GM19043 (cell line): Measurements from ENCODE around the gene NNAT.
"Not testable (repeated sequence)": the region's sequence is repeated elsewhere in the genome, so short reads cannot be mapped to it uniquely, and the experiment has no call there.

Source experiments
- ATAC-seq: cut with Tn5 transposase; IDR thresholded peaks from one replicate; pipeline ENCODE4 v1.9.1; 2021; ENCODE audit warnings: low read depth; ENCODE audit not compliant: unreplicated experiment

Gene NNAT, protein sequence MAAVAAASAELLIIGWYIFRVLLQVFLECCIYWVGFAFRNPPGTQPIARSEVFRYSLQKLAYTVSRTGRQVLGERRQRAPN

GRCh38 chr20:37521061-37521771 is at the start of gene NNAT:
TSS of gene NNAT (plus strand) at chr20:37521250. CDS start at chr20:37521332, 82 bp downstream.
- ATAC-seq: no peak

- ATAC-seq: no peak
Observed at GRCh38 chr20:37471741-37472235, 49.3 kb upstream of the NNAT start.

GRCh38 chr20:37472435-37472834 is 48.6 kb upstream of the NNAT start:
- not testable (repeated sequence) for ATAC-seq

DNA sequence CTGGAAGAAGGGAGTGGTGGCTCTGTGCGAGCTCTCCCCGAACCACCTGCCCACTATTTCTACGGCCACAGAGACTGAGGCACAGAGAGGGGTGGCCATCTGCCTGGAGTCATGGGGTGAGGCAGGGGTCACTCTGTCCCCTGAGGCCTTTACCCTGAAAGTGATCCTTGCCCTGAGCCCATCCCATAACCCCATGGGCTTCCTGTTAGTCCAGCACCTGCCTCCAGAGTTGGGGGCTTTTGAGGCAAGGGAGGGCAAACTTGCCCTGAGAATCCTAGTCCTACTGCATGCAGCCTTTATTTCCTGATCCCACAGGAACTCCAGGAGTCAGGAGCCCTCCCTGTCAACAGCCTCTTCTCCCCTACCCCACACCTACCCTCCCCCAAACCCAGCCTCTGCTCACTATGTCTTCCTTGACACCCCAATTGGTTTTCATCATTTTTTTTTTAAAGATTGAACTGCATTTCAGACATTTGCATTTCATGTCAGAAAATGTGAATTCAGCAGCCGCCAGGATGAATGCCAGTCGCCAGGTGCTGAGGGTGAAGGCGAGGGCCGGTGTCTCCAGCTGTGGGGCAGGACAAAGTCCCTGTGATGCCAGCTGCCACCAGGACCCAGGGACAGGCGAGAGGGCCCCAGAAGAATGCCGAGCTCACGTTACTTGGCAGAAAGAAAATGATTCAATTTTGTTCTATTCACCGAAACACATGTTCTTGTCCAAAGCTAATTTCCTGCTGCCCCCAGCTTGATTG is 47.6 kb upstream of the NNAT start:
- no peak for ATAC-seq

DNA sequence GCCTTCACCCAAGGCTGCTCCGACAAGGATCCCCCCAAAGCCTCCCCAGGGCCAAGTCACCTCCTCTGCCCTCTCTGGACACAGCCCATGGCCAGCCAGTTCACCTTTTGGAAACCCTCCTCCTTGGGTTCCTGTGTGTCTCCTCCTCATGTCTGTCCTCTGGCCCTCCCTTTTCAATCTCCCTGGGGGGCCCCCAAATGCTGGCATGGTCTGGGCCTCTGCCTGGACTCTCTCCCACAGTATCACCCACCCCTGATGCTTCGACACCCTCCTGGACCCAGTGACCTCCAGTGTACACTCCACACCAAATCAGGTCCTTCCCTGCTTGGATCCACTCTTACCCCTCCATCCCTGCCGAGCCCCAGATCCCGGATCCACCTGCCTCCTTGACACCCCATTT is 46.7 kb upstream of the NNAT start:
- ATAC-seq: no peak

DNA sequence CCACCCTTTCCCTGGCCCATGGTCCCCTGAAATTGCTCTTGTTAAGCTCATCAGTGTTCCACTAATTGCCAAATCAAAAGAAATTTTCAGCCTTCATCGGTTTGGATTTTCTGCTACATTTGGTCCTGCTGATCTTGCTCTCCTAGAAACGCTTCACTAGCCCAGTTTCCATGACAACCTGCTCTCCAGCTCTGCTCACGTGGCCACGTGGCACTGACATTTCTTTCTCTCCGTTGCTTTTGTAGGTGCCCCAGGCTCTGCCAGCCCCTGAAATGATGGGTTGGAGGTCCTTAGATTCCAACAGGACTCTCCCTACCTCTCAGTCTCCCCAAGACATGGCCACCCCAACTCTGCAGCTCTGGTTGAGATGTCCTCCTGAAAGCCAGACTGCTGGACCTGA is 45.8 kb upstream of the NNAT start:
- no peak for ATAC-seq

GRCh38 chr20:37477041-37477440 is 44.0 kb upstream of the NNAT start:
- ATAC-seq: no peak

- ATAC-seq: no peak
Observed at GRCh38 chr20:37479266-37479665, 41.8 kb upstream of the NNAT start.

- ATAC-seq: no peak
Observed at GRCh38 chr20:37479925-37480691, 40.9 kb upstream of the NNAT start.

- ATAC-seq: no peak
Observed at GRCh38 chr20:37480919-37481318, 40.1 kb upstream of the NNAT start.

DNA sequence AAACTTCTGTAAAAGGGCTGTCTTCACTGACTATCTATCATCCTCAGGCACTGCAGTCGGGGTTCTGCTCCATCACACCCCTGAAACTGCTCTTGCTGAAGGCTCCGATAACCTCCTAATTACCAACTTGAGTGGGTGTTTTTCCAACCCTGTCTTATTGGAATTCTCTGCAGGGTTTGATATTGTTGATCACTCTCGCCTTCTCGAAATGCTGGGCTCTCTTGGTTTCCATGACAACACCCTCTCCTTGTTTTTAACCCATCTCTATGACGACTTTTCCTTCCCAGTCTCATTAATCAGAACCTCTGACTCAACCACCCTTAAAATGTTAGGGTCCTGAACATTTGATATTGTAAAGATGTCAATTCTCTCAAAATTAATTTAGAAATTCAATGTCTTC is 39.4 kb upstream of the NNAT start:
- ATAC-seq: no peak

DNA sequence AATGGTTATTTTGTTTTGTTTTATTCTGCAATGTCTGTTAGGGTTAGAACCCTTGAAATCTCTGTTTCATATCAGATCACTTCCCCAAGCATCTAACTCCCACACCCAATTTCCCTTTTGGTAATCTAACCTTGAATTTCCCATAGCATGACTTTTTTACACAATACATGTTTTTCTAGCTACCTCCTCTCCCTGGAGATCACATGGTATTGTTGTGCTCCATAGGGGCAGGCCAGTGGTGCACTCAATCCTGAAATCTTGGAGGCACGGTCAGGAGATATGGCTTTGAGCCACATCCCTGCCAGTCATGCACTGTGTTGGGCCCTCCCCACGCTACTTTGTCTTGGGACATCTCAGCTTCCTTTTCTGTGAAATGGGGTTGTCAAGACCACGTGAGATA is 36.7 kb upstream of the NNAT start:
- no peak for ATAC-seq

- ATAC-seq: not testable (repeated sequence)
Observed at GRCh38 chr20:37486209-37486608, 34.8 kb upstream of the NNAT start.

- ATAC-seq: no peak
Observed at GRCh38 chr20:37490663-37491350, 30.2 kb upstream of the NNAT start.

DNA sequence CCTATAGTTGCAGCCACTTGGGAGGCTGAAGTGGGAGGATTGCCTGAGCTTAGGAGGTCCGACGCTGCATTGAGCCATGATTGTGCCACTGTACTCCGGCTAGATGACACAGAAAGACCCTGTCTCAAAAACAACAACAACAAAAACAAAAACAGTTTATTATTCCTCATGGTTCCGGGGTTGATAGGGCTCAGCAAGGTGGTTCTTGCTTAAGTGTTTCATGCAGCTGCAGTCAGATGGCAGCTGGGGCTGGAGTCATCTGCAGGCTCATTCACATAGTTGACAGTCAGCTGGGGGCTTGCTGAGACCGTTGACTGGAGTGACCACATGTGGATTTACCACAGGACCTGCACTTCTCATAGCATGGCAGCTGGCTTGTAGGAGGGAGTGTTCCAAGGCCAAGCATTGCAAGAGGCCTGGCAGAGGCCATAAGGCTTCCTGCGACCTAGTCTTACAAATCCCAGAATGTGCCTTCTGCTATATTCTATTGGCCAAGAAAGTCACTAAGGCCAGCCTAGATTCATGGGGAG is 28.9 kb upstream of the NNAT start:
- no peak for ATAC-seq

- no peak for ATAC-seq
Observed at GRCh38 chr20:37492945-37493344, 28.1 kb upstream of the NNAT start.

DNA sequence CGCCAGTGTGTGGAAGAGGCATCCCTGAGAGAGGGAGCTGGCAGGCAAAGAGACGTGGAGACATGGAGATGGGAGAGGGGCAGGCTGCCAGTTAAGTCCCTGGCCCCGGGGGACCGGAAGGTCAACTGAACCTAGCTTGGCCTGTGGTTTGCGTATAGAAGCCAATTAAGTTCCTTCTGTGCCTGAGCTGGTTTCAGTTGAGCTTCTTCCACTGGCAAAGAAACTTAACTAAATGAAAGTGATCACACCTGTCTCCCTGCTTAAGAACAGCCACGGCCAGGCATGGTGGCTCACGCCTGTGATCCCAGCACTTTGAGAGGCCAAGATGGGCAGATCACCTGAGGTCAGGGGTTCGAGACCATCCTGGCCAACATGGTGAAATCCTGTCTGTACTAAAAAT is 26.7 kb upstream of the NNAT start:
- no peak for ATAC-seq

- no peak for ATAC-seq
Observed at GRCh38 chr20:37494796-37495195, 26.3 kb upstream of the NNAT start.

- no peak for ATAC-seq
Observed at GRCh38 chr20:37498066-37498665, 22.9 kb upstream of the NNAT start.

DNA sequence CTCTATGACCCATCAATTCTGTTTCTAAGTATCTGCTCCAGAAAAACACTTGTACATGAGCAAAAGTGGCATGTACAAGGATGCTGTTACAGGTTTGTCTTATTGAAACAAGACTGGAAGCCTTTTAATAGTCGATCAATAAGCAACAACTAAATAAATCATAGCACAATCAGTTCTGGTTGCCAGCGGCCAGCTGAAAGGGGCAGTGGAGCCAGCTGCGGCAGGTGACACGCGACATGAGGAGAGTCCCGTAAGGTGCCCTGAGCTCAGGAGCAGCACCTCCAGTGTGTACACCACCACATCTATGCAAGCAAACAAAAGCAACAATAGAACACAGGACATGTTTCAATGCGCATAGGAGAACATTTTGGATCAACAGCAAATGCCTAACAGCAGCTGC is 20.7 kb upstream of the NNAT start:
- no peak for ATAC-seq
